Stimulated activated CD4-positive, alpha-beta T cell treated with anti-CD3 and anti-CD28 coated beads, Interleukin-15, amount 100 ng/mL, for 48 hours (primary cell): ENCODE measurements around the gene TICRR.
"Not testable (repeated sequence)": the region's sequence is repeated elsewhere in the genome, so short reads cannot be mapped to it uniquely, and the experiment has no call there.

Experiments
- DNase-seq, 2 donors: peaks; one replicate each; pipeline ENCODE4 v3.0.0-alpha.2; 2020; ENCODE audit warnings: low read depth in 2 of 2

The TICRR gene

GRCh38 chr15:89566181-89566580 lies 9.1 kb upstream of the TICRR start:
- no peak for DNase-seq

DNA sequence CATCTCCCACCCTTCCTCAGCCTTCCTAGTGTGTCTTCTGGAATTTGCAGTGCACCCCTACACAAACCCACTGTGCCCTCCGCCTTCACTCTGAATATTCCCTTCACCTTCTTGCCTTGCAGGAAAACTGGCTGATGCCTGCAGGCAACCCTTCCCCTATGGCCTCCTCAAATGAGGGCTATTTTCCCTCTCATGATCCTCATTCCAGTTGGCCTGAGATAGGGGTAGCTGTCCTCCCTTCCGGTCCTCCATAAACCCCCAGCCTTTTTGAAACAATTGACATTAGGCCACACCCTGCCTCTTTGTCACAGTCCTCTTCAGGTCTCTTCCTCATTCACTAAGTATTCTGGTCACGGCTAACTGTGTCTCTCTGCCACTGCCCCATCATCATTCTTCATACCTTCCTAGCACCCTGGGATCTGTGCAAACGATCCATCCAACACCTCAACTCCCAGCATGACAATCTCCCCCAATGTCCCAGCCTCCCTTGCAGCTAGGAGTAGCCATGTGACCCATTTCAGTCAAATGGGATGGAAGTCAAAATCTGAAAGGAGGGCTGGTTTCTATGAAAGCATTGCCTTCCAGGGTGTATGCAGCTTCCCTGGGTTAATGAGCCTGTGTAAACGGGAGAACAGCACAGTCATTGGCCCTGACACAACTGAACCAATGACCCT lies 8.5 kb upstream of the TICRR start:
- no peak for DNase-seq

DNA sequence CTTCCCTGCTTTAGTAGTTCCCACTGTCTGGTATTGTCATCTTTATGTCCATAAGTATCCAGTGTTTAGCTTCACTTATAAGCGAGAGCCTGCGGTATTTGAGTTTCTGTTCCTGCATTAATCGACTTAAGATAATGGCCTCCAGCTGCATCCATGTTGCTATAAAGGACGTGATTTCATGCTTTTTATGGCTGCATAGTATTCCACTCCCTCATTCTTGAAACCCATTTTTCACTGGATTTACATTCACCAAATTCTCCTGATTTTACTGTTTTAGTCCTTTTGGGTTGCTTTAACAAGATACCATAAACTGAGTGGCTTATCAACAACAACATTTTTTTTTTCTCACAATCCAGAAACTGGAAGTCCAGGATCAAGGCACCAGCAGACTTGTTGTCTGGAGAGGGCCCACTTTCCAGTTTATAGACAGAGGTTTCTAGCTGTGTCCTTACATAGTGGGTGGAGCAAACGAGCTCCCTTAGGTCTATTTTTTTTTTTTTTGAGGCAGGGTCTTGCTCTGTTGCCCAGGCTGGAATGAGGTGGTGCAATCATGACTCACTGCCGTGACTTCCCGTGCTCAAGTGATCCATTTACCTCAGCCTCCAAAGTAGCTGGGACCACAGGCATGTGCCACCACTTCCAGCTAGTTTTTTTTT lies 6.1 kb upstream of the TICRR start:
- DNase-seq: no peak

DNA sequence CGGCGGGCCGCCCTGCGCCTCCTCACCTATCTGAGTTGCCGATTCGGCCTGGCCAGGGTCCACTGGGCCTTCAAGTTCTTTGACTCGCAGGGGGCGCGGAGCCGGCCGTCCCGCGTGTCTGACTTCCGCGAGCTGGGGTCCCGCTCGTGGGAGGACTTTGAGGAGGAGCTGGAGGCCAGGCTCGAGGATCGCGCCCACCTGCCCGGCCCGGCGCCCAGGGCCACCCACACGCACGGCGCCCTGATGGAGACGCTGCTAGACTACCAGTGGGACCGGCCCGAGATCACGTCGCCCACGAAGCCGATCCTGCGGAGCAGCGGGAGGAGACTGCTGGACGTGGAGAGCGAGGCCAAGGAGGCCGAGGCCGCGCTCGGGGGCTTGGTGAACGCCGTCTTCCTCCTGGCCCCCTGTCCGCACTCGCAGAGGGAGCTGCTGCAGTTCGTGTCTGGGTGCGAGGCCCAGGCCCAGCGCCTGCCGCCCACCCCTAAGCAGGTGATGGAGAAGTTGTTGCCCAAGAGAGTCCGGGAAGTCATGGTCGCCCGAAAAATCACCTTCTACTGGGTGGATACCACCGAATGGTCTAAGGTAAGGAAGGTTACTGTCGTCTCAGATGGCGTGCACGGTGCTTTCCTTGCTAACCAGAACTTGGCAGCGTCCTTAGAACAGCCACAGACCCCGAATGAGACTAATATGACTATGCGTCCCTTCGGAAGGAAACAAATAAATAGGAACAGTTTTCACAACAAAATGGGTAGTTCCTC lies 567 bp downstream of the TICRR start:
- DNase-seq: peak in 1 of 2 donors; percentile 1

- no peak for DNase-seq
Measured at GRCh38 chr15:89576417-89576773, 1.1 kb downstream of the TICRR start.

DNA sequence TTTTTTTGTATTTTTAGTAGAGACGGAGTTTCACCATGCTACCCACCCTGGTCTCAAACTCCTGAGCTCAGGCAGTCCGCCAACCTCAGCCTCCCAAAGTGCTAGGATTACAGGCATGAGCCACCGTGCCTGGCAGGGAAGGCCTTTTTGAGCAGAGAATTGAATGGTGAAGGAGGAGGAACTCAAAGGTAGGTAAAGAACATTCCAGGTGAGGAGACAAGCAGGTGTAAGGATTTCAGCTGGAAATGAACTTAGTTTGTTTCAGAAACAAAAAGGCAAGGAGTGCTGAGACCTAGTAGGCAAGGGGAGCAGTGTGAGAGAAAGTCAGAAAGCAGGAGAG lies 2.5 kb downstream of the TICRR start:
- no peak for DNase-seq

- no peak for DNase-seq
Measured at GRCh38 chr15:89578146-89578545, 2.9 kb downstream of the TICRR start.

GRCh38 chr15:89580747-89581146 lies 5.5 kb downstream of the TICRR start:
- DNase-seq: not testable (repeated sequence)

- DNase-seq: no peak
Measured at GRCh38 chr15:89586651-89587050, 11.4 kb downstream of the TICRR start.

DNA sequence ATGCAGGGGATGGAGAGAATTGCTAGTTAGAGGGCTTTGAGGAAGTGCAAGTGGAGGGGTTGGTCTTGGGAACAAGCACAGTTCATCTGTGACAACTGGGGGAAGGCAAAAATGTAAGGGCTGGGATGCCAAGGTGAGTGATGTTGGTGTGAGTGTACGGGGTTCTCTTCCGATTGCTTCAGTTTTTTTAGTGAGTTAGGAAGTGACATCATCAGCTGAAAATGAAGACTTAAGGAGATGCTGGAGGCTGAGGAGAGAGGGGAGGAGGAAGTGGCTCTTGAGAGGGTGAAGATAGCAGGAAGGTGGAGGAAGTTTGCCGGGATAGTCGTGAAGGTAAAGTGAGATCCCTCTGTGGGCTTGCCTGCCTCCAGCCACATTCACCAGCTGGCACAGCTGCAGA lies 12.7 kb downstream of the TICRR start:
- no peak for DNase-seq

- no peak for DNase-seq
Measured at GRCh38 chr15:89591834-89592233, 16.6 kb downstream of the TICRR start.

DNA sequence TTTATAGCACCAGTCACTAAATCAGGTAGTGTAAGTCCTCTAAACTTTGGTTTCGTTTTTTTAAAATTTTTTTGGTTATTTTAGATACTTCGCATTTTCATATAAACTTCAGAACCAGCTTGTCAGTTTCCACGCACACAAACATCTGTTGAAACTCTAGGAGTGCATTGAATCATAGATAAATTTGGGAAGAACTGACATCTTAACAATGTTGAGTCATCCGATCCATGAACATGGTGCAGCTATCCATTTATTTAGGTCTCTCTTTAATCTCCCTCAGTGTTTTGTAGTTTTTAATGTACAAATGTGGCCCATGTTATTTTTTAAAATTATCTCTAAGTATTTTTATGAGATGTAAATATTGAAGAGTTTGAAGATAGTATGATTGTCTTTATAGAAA lies 17.7 kb downstream of the TICRR start:
- no peak for DNase-seq

DNA sequence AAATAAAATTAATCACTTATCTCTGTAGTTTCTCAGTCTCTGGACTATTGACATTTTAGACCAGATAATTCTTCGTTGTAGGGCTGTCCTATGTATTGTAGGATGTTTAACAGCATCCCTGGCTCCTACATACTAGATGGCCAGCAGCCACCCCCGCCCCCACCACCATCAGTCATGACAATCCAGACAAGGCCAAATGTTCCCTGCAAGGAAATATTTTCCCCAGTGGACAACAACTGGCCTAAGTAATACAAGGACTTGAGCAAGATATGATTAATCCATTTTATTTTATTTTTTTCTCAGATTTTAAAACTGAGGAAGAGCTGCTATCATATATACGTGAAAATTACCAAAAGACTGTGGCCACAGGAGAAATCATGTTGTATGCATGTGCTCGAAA lies 23.8 kb downstream of the TICRR start:
- no peak for DNase-seq

GRCh38 chr15:89611317-89611716 lies 36.0 kb downstream of the TICRR start:
- no peak for DNase-seq

DNA sequence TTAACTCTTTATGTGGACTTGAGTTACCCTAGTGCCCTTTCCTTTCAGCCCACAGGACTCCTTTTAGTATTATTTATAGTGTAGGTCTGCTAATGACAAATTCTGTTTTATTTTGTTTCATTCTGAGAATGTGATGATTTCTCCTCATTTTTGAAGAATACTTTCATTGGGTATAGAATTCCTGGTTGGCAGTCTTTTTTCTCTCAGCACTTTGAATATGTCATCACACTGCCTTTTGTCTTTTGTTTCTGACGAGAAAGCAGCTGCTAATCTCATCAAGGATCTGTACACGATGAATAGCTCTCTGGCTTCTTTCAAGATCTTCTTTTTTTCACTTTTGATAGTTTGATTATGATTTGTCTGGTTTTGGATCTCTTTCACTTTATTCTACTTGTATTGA lies 37.8 kb downstream of the TICRR start:
- no peak for DNase-seq

DNA sequence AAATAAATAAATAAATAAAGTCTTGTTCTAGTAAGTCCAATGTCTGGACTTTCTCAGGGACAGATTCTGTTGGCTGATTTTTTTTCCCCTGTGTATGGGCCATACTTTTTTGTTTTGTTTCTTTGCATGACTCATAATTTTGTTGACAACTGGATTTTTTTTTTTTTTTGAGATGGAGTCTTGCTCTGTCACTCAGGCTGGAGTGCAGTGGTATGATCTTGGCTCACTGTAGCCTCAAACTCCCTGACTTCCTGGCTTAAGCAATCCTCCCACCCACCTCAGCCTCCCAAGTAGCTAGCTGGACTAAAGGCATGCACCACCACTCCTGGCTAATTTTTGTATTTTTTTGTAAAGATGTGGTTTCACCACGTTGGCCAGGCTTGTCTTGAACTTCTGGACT lies 38.9 kb downstream of the TICRR start:
- DNase-seq: no peak

DNA sequence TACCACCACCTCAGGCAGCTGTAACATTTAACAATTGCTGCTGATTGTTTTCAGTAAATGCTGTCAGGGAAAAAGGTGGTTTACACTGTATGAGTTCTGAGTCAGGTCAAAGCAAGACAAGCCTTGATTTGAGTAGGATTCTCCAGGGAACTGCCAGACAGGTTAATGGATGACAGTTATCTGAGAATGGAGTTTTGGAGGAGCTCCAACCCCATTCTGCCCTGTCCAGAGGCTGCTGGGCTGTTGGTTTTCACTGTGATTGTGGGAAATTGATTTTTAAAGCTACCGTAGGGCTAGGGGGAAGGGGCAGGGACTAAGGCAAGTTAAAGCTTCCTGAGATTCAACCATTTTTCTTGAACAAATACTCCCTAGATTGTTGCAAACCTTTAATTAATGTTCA lies 39.9 kb downstream of the TICRR start:
- DNase-seq: no peak

- no peak for DNase-seq
Measured at GRCh38 chr15:89616228-89616627, 41.0 kb downstream of the TICRR start.

DNA sequence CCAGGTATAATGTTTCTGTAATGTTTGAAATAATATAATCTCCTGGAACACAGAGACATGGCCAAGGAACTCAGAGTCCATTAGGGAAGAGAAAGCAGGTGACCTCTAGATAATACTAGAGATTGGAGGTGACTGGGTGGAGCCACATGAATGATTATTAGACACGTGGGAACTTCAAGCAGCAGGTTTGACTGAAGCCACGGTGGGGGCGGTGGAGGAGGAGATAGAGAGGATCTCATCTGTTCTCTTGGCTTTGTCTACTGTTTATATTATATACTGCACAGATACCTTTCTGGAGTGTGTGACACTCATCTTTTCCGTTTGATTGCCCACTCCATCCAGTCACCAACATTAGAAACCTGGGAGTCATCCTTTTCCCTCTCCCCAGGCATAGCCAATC lies 46.3 kb downstream of the TICRR start:
- no peak for DNase-seq

DNA sequence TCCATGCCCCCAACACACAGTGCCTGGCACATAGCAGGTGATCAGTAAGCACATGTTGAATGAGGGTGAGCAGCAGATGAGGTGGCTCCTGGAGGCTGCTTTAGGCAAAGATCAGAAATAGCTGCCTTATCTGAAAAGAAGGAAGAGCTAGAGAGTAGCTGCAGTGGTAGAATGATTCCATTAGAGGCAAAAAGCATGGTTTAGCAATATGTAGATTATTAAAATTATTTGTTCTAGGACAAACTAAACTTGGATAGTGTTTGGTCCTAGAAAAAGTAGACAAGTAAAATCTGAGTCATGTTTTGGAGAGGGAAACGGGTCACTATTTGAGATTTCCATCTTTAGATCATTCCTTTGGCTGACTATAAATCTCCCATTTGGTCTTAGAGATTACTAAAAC lies 47.9 kb downstream of the TICRR start:
- no peak for DNase-seq

- DNase-seq: no peak
Measured at GRCh38 chr15:89625716-89626115, 50.4 kb downstream of the TICRR start.

- no peak for DNase-seq
Measured at GRCh38 chr15:89627256-89627970, 52.1 kb downstream of the TICRR start.

GRCh38 chr15:89628301-89628700 lies 53.0 kb downstream of the TICRR start:
- no peak for DNase-seq
